Left ventricle myocardium inferior (tissue), 1 donor: ENCODE results near the gene PLXND1. TPM values are rescaled to one million over a fixed set of nuclear protein-coding genes. Genes with fewer than 3 reads are reported as not detected.

Experiments
- DNase-seq: peaks from one replicate; pipeline ENCODE4 v3.0.0-alpha.2; 2020
- H3K27ac ChIP-seq: fragments of 200-600 bp; replicated peaks from 2 replicates; pipeline ENCODE4 v1.8.0; 2021
- H3K27me3 ChIP-seq: fragments of 200-600 bp; 2 replicates; pipeline ENCODE4 v1.8.0; 2021; ENCODE audit warnings: low read depth
- H3K36me3 ChIP-seq: fragments of 200-600 bp; 2 replicates; pipeline ENCODE4 v1.8.0; 2021
- H3K4me1 ChIP-seq: fragments of 200-600 bp; 2 replicates; pipeline ENCODE4 v1.8.0; 2021
- H3K4me3 ChIP-seq: fragments of 200-600 bp; 2 replicates; pipeline ENCODE4 v1.8.0; 2021; ENCODE audit warnings: mild to moderate bottlenecking, moderate library complexity
- H3K9me3 ChIP-seq: fragments of 200-600 bp; replicated peaks from 2 replicates; pipeline ENCODE4 v1.8.0; 2021
- intact Hi-C: fragments of 100-400 bp; cut with micrococcal nuclease; formaldehyde crosslinking; loops from one replicate; pipeline ENCODE4 v1.11.0; 2022
- total RNA-seq: library from RNA; stranded (reverse); fragmentation: NEBNext Ultra II Directional; extraction: Animal tissue kit (Norgen Biotek cat#: 25700); gene quantifications from one replicate; pipeline ENCODE4 v1.2.1, GENCODE V29; 2021
- TF ChIP-seq, protein P1 (sequence below): fragments of 200-600 bp; IDR thresholded peaks from 2 replicates; pipeline ENCODE4 v1.8.0; 2021; ENCODE audit warnings: antibody characterized with exemption, mild to moderate bottlenecking, borderline replicate concordance
- donor health status: DM: no; HTN: yes; CAD: no; lungs with severe emphysema.

The PLXND1 gene
- total RNA-seq, 1 donor from 2014 or later: 45.5 TPM

DNA sequence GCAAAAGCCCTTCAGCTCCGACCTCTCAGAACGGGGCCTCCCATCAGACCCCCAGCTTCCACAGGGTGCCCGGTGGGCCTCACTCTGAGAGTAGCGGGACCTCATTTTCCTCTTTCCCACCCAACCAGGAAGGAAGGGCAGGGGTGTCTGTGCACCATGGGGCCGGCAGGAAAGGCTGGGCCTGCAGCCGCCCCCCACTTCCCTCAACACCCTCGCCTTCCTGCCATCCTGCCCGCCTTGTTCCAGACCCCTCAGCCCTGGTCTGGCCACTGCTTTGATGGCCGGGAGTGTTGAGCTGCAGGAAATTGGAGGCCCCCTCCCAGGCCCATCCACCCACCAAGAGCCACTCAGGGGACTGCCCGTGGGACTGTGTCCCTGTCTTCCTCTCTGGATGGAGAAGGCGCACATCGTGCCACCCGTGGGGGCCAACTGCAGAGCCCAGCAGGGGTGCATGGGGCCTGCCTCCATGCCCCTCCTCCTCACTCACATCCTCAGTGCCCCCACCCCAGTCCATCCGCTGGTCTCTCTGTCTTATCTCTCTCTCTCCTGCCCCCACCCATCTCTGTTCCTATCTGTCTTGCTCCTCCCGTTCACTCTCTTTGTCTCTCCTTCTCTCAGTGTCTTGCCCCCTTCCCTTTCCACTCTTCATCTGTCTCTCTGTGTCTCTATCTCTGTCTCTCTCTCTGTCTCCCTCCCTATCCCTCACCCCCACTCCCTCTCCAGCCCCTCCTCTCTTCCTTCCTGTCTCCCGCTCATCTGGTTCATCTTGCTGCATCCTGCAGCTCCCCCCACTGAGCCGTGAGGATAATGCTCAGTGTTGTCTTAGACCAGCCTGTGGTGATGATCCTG is 1.8 kb upstream of the PLXND1 start:
- DNase-seq: no peak
- peak overlapping the region; percentile 68 for H3K4me3 ChIP-seq
- peaks cover 91% of the 10 kb centered on the region for H3K4me1 ChIP-seq

GRCh38 chr3:129607391-129608068 is 1.1 kb upstream of the PLXND1 start:
- Histone ChIP-seq H3K27ac (peak overlapping the region; percentile 97), H3K27me3 (peaks cover 16% of the 10 kb centered on the region), H3K36me3 (no peaks in the 10 kb centered on the region), H3K4me3 (peak overlapping the region; percentile 68), H3K4me1 (peaks cover 91% of the 10 kb centered on the region), H3K9me3 (no peaks in the 10 kb centered on the region)
- intact Hi-C loops: loop anchor here (5.0 kb wide), 1 partner anchor 115 kb away; no protein-coding TSS in a partner anchor
- TF ChIP-seq, protein P1, sequence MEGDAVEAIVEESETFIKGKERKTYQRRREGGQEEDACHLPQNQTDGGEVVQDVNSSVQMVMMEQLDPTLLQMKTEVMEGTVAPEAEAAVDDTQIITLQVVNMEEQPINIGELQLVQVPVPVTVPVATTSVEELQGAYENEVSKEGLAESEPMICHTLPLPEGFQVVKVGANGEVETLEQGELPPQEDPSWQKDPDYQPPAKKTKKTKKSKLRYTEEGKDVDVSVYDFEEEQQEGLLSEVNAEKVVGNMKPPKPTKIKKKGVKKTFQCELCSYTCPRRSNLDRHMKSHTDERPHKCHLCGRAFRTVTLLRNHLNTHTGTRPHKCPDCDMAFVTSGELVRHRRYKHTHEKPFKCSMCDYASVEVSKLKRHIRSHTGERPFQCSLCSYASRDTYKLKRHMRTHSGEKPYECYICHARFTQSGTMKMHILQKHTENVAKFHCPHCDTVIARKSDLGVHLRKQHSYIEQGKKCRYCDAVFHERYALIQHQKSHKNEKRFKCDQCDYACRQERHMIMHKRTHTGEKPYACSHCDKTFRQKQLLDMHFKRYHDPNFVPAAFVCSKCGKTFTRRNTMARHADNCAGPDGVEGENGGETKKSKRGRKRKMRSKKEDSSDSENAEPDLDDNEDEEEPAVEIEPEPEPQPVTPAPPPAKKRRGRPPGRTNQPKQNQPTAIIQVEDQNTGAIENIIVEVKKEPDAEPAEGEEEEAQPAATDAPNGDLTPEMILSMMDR: no peak
- no peak for DNase-seq

More for the DNA sequence above, 1.8 kb upstream of the PLXND1 start:
- TF ChIP-seq, protein P1: peak; percentile 28
- peaks cover 16% of the 10 kb centered on the region for H3K27me3 ChIP-seq
- H3K36me3 ChIP-seq: no peaks in the 10 kb centered on the region
- H3K27ac ChIP-seq: peak overlapping the region; percentile 97
- H3K9me3 ChIP-seq: no peaks in the 10 kb centered on the region
- intact Hi-C loops: loop anchor here (5.0 kb wide), 1 partner anchor 116 kb away; no protein-coding TSS in a partner anchor

DNA sequence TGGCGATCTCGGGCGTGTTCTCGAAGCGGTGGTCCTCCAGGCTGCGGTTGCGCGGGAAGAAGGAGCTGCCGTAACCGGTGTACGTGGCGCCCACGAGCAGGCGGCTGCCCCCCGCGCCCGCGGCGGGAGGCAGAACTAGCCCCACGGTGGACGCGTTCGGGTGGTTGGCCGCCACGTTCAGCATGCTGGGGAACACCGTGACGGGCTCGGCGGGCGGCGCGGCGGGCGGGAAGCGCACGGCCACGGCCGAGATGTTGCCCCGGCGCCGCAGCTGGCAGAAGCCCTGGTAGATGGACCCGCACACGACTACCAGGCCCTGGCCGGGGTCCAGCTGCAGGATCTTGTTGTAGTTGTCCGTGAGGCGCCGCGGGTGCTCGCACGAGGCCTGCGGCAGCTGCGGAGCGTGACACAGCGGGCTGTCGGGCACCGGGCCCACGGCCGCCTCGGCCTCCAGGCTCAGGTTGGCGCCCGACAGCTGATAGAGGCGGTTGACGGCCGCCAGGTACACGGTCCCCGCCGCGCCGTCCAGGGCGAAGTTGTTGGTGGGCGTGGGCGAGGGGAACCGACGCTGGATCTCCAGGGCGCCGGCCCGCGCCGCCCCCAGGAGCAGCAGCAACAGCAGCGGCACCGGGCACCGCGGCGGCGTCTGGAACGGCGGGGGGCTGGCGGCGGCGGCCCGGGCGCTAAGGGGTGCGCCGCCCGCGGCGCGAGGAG is 397 bp downstream of the PLXND1 start:
- peak; percentile 51 for DNase-seq
- peaks cover 16% of the 10 kb centered on the region for H3K27me3 ChIP-seq
- peak overlapping the region; percentile 96 for H3K27ac ChIP-seq
- peaks cover 91% of the 10 kb centered on the region for H3K4me1 ChIP-seq
- TF ChIP-seq, protein P1: no peak
- H3K36me3 ChIP-seq: no peaks in the 10 kb centered on the region
- H3K4me3 ChIP-seq: peak overlapping the region; percentile 82
- intact Hi-C loops: loop anchor here (5.0 kb wide), 1 partner anchor 114 kb away; no protein-coding TSS in a partner anchor
- no peaks in the 10 kb centered on the region for H3K9me3 ChIP-seq

GRCh38 chr3:129605203-129605921 is 1.1 kb downstream of the PLXND1 start:
- peaks cover 92% of the 10 kb centered on the region for H3K4me1 ChIP-seq
- peak; percentile 57 for DNase-seq
- TF ChIP-seq, protein P1: peak; percentile 30
- H3K4me3 ChIP-seq: peak overlapping the region; percentile 82
- intact Hi-C loops: loop anchor here (5.0 kb wide), 1 partner anchor 113 kb away; no protein-coding TSS in a partner anchor
- H3K36me3 ChIP-seq: no peaks in the 10 kb centered on the region
- H3K27ac ChIP-seq: peak overlapping the region; percentile 96
- peaks cover 16% of the 10 kb centered on the region for H3K27me3 ChIP-seq
- H3K9me3 ChIP-seq: no peaks in the 10 kb centered on the region
